Stimulated activated CD8-positive, alpha-beta memory T cell treated with anti-CD3 and anti-CD28 coated beads, Interleukin-4, amount 100 ng/mL, for 48 hours (primary cell): ENCODE measurements around the gene ATP12A.

Experiments
- DNase-seq: peaks from one replicate; pipeline ENCODE4 v3.0.0-alpha.2; 2020

The ATP12A gene

DNA sequence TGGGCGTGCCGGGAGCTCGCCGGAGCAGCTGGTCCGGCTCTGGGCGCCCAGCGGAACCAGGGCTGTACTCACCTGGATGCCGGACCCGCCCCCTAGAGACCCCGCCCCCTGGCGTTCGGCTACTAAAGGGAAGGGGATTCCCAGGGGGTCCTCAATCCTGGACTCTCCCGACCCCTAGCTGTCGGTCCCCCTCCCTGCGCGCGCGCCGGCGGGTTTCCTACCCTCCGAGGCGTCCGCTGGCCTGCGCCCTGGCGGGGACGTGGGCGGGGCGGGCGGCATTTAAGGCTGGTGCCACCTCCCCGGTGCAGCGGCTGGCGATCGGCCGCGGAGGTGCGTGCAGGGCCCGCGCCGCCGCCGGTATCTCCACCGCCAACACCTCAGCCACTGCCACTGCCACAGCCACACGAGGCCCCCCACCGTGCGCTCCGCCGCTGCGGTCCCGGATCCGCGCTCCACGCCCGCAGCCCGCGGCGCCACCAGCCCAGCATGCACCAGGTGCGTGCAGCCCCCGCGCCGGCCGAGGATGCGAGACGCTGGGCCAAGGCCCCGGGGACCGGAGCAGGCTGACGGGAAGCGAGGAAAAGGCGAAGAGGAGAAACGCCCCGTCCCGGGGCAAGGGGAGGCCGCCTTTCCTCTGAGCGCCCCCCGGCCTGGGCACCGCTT is at the start of gene ATP12A:
TSS of gene ATP12A (plus strand) at position 151 of the 663 bp plus-strand sequence. CDS start at position 487, 336 bp downstream.
- DNase-seq, result peak; percentile 54

DNA sequence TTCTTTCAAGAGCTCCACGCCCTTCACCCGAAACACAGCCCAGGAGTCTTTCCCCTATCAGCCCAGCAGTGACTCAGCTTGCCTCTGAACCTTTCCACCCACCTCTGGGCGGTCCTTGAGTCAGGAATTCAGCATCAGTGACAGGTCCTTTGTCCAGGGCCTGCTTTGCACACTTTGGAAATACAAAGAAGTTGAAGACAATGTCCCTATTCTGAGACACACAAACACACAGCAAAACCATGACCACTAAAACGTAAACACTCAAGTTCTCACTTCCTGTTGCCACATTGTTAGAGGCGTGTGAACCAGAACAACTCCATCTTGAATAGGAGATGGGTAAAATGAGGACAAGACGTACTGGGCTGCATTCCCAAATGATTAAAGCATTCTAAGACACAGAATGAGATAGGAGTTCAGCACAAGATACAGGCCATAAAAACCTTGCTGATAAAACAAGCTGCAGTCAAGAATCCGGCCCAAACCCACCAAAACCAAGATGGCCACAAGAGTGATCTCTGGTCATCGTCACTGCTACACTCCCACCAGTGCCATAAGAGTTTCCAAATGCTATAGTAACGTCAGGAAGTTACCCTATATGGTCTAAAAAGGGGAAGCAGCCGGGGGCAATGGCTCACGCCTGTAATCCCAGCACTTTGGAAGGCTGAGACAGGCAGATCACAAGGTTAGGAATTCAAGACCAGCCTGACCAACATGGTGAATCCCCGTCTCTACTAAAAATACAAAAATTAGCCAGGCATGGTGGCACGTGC is 49.2 kb upstream of the ATP12A start:
- no peak for DNase-seq

DNA sequence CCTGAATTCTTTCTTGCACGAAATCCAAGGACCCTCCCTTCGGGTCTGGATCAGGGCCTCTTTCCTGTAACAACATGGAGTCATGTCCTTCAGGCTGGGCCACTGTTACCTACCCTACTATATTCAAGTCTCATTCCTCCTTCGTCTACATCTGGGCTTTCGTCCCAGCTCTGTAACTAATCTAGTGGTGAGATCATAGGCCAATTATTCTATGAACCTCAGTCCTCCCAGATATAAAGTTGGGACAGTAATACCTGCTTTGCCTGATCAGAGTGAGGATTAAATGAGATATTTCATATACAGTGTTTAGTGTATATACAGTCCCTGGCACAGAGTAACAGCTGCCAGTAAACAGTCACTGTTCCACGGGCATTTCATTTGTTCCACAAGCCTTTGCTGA is 48.3 kb upstream of the ATP12A start:
- peak; percentile 5 for DNase-seq

DNA sequence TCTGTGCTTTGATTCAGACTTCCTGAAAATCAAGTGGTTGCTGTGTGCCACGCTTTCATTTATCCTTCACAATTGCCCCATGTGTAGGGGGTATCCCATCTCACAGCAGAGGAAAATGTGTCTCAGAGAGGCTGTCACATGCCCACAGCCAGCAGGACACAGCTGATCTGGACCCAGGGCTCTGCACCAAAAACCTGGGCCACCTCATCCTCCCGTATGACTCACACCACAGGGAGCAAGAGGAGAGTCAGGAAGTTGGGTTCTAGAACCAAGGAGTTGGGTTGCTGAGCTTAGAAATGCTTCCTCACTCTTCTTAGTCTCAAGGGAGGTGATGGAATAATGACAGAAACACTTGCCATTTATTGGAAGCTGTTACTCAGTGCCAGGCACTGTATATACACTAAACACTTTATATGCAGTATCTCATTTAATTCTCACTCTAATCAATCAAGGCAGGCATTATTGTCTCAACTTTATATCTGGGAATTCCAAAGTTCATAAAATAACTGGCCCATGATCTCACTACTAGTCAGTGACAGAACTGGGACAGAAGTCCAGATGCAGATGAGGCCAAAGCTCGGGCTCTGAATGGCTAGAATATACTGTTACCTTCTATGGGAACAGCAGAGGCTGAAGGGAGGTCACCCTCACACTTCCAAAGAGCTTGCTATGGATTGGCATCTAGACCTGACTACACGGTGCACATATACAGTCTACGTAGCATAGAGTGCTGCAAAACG is 47.7 kb upstream of the ATP12A start:
- DNase-seq, result peak; percentile 20

DNA sequence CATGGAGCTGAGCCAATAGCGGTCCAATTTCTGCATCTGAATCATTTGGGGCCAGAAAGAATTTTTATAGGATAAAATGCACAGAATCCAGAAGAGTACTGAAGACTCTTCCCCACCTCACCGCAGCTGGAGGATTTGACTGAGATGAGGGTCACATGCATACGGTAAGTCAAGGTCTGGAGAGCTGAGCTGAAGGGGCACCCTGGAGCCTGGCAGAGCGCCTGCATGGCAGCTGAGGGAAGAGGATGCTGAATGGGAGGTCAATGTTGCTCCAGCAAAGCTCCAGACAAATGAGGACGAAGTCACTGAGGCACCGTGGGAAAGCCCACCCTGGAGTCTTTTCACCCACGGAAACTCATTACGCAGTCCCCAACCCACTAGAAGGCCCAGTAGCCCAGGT is 43.4 kb upstream of the ATP12A start:
- no peak for DNase-seq

DNA sequence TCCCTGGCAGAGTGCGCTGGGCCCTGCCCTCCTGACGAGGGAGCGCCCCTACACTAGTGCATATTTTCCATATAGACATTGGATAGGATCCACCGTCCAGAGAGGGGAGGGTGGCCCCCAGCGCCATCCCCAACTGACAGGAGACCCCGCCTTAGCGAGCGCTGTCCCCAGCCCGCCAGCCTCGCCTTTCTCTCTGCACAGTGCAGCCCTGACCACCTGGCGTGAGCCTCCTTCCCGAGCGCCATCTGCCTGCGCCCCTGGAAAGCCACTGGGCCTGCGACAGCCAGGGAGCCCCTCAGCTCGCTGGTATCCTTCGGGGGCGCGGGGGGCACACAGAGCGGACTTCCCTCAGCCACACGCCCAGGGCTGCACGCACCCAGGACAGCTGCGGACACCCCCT is 42.1 kb upstream of the ATP12A start:
- DNase-seq, result no peak

DNA sequence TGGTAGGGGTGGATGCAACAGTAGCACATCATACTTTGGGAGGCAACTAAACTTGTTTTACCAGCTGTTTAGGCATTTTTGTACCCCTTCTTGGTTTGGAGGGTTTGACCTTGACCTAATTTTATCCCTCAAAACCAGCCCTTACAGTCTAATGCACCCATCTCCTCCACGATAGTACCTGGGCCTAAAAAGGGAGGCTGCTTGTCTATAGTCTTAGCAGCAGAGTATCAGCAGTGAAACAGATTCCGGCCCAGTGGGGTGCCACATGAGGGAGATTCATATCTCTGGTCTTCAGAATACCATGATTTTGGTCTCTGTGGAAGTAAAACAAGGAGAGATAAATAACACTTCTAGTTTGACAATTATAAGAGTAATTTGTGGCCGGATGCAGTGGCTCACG is 39.5 kb upstream of the ATP12A start:
- no peak for DNase-seq

DNA sequence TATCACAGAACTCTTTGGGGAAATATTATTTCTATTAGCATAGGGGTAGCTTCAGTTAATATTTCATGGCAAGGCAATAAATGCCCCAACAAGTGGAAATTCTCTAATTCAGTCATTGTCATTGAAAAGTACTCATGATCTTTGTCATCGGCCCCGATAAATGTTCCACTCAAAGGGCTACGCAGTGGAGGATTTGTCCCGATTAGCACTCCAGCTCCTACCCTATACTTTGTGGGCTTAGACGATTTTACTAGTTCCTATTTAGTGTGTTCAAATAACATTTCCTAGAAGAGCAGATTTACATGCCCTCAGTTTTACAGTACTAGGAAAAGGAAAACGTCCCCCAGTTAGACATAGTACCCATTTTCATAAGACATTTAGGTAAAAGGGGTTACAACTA is 38.0 kb upstream of the ATP12A start:
- DNase-seq, result no peak

DNA sequence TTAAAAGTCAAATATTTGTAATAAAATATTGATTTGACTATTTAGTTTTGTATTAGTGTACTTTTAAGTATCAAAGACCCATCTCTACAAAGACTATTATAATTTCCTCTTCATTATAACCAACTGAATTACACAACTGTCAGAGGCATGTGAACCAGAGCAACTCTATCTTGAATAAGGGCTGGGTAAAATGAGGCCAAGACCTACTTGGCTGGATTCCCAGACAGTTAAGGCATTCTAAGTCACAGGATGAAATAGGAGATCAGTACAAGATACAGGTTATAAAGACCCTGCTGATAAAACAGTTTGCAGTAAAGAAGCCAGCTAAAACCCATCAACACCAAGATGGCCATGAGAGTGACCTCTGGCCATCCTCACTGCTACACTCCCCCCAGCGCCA is 36.2 kb upstream of the ATP12A start:
- no peak for DNase-seq

DNA sequence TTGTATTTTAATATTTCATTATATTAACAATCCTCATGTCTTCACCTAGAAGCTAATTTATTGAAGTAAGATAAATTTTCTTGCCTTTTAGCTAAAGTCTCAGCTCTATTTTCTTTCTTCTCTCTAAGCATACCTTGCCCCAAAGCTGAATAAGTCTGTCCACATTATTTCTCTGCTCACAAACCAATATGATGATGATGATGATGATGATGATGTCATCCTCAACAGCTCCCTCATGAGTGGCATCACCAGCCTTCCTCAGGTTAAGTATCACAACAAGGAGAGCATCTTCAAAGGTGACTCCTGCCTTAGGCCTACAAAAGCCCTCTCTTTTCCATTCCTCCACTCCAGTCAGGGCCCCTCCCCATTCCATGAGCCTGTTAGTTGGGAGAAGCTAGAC is 31.9 kb upstream of the ATP12A start:
- DNase-seq, result no peak

DNA sequence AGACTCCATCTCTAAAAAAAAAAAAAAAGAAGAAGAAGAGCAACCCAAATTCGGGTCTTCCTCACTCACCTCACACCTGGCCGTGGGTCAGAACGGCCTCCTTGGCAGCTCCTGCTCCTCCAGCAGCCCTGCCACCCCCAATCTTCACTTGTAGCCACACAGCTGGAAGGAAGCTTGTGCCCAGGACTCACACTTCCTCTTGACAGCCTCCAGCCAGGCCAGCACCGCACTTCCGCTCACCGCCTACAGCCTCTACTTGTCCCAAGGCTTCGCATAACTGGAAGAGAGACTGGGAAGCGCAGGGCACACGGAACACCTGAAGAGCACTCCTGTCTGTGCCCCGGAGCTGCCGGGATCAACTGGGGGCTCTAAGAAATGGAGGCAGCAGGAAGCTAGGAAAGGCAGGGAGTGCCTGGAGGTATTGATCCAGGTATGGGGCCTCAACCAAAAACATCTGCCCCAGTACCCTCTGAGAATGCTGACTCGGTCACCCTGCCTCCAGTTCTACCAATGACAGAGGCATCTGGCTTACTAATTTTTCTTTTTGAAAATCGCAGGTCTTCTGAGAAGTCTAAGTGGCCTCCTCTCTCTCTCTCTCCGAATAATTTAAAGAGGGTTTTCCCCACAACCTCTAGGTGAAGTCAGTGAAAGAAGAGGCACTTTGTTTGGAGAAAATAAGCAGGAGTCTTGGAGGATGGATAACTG is 31.1 kb upstream of the ATP12A start:
- no peak for DNase-seq

DNA sequence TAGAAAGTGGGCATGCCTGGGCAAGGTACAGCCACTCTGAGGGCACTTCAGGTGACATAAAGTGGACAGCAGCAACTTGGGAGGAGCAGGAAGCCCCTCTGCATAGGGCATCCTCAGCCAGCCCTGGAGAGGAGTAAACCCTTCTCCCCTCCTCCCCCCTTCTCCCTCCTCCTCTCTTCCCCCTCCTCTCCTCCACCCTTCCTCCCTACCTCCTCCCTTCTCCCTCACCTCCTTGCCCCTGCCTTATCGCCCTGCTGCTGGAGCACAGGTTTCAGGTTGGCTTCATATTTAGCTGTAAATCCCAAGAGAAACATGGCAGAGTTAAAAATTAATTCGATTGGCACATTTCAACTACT is 30.5 kb upstream of the ATP12A start:
- no peak for DNase-seq

DNA sequence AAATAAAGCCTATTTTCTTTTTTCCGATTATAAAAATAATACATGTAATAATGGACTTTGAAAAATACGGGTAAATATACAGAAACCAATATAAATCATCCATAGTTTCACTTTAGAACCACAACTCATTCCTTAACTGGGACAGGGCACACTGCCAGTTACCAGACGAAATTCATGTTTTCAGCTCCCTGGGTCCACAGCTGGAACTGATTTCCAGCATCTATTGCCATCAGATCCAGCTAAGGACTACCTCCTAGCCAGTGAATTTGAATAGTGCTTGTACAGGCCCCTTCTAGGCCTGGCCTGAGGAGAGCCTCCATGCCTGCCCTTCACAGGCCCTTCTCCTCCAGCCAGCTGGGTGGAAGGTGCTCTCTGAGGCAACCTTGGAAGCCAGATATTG is 30.0 kb upstream of the ATP12A start:
- no peak for DNase-seq

DNA sequence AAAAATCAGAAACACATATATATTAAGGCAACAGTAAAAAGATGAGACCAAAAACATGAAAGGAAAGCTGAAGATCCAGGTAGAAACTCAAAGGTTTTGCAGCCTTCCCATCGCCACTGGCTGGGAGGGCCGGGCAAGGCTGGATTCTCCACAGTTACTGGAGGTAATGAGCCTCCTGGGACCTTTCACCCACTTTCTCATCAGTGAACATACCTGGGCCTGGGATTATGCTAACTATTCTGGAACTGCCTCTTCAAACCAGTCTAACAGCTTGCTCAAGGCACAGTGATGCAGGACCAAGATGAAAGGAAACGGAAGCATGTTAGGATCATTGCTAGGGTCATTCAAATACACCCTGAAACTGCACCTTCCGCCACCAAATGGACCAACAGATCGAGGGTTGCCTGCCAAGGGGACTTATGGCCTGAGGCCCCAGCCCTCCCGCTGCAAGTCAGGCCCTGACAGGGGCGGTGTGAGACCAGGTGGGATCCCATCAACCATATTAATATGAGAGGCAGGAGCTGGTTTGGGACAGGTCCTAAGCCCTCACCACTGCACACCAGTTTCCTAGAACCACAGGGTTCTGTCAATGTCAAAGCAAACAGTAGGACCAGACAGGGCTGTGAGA is 28.4 kb upstream of the ATP12A start:
- DNase-seq, result no peak

DNA sequence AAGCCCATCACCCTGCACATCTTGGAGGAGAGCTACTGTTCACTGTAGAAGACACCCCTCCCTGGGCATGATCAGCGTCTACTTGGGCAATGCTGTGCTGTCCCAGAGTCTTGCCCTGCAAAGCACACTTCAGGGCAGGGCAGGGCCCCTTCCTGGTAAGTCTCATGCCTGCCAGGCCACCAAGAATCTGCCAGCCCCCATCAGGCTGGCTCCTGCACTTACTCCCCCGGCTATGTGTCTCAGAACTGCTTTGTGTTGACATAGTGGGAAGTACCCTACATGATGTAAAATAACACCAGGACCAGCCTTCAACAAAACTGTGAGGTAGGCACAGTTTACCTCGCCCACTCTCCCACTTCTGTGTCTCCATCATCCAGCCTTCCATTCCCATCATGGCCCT is 27.8 kb upstream of the ATP12A start:
- no peak for DNase-seq

DNA sequence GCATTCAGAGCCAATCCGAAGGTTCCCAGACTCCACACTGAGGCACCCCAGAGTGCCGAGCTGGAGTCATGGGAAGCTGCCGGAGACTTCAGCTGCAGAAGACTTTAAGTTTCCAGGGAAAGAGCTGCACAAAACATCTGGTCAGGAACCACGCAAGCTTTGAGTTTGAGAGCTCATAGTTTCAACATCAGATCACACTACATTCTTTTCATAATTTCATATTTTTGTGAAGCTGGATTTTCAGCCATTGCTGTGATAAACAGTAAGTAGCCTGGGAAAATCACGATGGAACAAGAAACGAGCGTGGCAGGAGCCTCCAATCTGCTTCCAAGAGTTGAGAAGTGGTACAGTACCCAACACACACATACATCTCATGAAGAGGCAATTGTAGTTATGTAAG is 25.5 kb upstream of the ATP12A start:
- no peak for DNase-seq

DNA sequence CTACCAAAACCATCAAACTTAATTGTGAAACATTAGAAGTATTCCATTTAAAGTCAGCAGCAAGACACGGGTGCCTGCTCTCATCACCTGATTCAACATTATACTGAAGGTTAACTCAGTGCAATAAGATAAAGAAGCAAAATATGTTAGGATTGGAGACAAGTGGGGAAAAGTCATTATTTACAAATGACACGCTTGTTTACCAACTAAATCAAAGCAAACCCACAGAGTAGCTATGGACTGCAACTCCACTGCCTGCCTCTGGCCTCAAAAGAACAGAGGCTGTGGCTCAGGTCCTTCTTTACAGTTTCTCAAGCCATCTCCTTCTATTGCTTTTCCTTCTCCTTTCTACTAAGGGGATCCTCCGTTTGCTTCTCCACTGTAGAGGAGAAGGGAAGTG is 21.0 kb upstream of the ATP12A start:
- DNase-seq, result no peak

DNA sequence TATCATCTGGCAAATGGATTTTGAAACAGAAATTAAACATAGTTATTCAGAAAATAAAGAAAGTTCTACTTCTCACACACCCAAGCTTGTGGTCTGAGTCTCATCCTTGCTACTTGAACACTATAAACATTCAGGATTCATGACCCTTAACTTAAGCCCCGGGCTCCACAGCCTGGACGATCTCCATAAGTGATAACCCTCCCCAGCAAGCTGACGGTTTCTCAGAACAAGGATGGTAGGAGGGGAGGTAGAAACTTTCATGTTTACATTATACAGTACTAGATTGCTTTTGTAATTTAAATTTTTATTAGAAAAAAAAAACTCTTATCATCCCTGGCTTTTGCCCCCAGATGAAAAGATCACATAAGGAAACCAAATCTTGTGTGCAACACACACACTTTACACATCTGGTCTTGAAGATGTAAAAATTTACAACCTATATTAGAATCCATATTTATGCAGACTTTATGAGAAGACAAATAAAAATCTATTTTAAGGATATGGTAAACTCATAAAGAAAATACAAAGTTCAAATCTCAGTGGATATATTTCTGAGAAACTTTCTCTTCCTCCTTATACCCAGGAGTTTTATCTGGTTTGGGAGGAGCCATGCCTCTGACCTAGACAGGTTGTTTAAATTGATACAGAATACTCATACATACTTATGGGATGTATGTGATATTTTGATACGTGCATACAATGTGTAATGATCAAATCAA is 20.0 kb upstream of the ATP12A start:
- no peak for DNase-seq

DNA sequence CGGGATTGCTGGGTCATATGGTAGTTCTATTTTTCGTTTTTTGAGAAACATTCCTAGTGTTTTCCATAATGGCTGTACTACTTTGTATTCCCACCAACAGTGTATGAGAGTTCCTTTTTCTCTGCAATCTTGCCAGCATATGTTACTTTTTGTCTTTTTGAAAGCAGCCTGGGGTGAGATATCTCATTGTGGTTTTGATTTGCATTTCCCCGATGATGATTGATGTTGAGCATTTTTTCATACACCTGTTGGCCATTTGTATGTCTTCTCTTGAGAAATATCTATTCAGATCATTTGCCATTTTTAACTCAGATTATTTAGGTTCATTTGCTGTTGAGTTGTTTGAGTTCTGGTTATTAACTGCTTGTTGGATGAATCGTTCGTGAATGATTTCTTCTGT is 18.5 kb upstream of the ATP12A start:
- no peak for DNase-seq

DNA sequence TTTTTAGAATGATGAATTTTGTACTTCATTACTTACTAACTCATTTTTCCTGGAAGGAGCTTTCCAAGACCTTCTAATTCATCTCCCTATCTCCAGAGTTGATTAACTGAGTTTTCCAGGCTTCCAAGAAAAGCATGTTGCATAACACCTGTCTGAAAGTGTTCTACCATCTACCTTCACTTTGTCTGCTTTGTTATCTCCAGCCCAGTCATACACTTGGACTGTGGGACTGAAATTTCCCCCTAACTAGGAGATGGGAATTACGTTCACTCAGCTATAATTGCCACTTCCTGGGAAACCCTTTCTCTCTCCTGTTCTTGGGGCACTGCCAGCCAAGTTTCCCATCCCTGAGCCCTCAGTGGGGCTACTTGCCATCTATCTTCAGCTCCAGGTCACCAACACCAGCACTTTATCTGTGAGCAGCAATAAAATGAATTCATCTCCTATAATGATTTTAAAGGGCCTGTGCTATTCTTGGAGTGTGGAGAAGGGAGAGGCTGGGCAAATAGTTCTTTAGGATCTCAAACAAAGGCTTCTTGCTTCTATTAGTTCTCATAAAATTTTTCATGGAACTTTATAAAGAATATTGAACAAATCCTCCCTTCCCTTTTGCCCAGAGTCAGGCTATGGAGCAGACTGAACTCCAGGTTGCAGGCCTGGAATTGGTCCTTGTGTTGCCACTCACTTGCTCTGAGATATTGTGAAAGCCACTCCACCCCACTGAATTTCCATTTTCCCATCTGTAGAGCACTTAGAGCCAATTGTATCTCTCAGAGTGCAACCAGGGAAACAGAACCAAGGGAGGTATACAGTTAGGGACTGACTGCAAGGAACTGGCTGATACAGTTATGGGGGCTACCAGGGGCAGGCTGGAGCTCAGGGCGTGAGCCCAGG is 17.8 kb upstream of the ATP12A start:
- no peak for DNase-seq

DNA sequence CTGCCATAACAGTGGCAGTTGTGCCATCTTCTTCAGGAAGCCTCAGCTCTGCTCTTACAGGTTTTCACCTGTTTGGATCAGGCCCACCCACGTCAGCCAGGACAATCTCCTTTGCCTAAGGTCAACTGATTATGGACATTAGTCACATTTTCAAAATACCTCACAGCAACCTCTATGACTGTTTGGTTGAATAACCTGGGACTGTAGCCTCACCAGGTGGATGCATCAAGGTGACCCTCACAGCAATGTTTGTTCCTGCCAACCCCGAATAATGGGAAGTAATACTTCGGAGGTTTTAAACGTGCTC is 17.2 kb upstream of the ATP12A start:
- no peak for DNase-seq

DNA sequence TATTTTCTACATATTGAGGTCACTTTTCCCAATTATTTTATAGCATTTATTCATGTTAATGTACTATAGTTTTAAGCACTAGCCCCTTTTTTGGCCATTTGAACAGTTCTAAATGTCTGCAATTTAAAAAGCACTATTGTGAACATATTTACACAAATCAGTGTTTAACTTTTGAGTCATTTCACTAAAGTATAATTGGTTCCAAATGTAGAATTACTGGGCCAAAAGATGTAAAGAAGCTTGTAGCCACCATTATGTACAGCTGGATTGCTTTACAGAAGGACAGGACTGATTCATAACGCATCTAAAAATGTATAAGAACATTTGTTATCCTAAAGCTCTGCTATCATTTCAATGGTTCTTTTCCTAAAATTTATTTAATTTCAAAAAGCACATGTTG is 16.6 kb upstream of the ATP12A start:
- DNase-seq, result no peak
